Peyer's patch (tissue), 4 donors: ENCODE data around the gene MACO1. TPM values are rescaled to one million over a fixed set of nuclear protein-coding genes. Genes with fewer than 3 reads are reported as not detected.

Experiments
- DNase-seq, 3 donors: peaks; one replicate each; pipeline ENCODE4 v3.0.0-alpha.2; 2017 to 2019
- H3K27ac ChIP-seq, 4 donors: fragments of 200-600 bp; sonication (generic); one replicate each; pipeline ENCODE4 v1.5.1; 2016 to 2019
- H3K27me3 ChIP-seq, 2 donors: fragments of 200-600 bp; sonication (generic); one replicate each; pipeline ENCODE4 v1.5.1; 2019
- H3K36me3 ChIP-seq, 3 donors: fragments of 200-600 bp; sonication (generic); one replicate each; pipeline ENCODE4 v1.5.1; 2016 to 2019
- H3K4me1 ChIP-seq, 4 donors: fragments of 200-600 bp; sonication (generic); one replicate each; pipeline ENCODE4 v1.5.1; 2016 to 2019
- H3K4me3 ChIP-seq, 4 donors: fragments of 200-600 bp; sonication (generic); 1 replicate in 3 of 4; 2 replicates in 1 of 4; pipeline ENCODE4 v1.5.1; 2016 to 2019; ENCODE audit warnings: mild to moderate bottlenecking in 1 of 4
- H3K9me3 ChIP-seq, 4 donors: fragments of 200-600 bp; sonication (generic); one replicate each; pipeline ENCODE4 v1.5.1; 2016 to 2019; ENCODE audit warnings: mild to moderate bottlenecking in 1 of 4
- POLR2A ChIP-seq, 2 donors: fragments of 450-650 bp; IDR thresholded peaks; one replicate each; pipeline ENCODE4 v1.5.1; 2017; ENCODE audit warnings: antibody characterized with exemption in 2 of 2, mild to moderate bottlenecking in 2 of 2, moderate library complexity in 2 of 2
- total RNA-seq, 4 donors: library from RNA; depleted of rRNA; stranded (reverse); fragments of >200 nt; gene quantifications; one replicate each; pipeline ENCODE4 v1.1.0, GENCODE V29; 2016
- TF ChIP-seq, protein P1 (sequence below), 6 experiments: fragments of 450-650 bp in 4 of 6; fragments of 200-600 bp in 2 of 6; sonication (generic) in 1 of 6; IDR thresholded peaks; one replicate each; pipeline ENCODE4 v1.5.1; 2017 to 2019; ENCODE audit warnings: antibody characterized with exemption in 6 of 6, mild to moderate bottlenecking in 3 of 6, moderate library complexity in 1 of 6

The MACO1 gene
- total RNA-seq, 4 donors from 2014 or later = 17.7 to 25.6 (median 22.8) TPM

- Histone ChIP-seq H3K4me3 (no peak overlapping the region), H3K27me3 (no peaks in the 10 kb centered on the region), H3K36me3 (no peaks in the 10 kb centered on the region), H3K27ac (no peak overlapping the region), H3K4me1 (peaks cover 0 to 27% (median 7%) of the 10 kb centered on the region in 4 donors), H3K9me3 (no peaks in the 10 kb centered on the region)
- no peak for TF ChIP-seq POLR2A (IDR thresholded peaks at IDR 0.05)
- TF ChIP-seq, protein P1, sequence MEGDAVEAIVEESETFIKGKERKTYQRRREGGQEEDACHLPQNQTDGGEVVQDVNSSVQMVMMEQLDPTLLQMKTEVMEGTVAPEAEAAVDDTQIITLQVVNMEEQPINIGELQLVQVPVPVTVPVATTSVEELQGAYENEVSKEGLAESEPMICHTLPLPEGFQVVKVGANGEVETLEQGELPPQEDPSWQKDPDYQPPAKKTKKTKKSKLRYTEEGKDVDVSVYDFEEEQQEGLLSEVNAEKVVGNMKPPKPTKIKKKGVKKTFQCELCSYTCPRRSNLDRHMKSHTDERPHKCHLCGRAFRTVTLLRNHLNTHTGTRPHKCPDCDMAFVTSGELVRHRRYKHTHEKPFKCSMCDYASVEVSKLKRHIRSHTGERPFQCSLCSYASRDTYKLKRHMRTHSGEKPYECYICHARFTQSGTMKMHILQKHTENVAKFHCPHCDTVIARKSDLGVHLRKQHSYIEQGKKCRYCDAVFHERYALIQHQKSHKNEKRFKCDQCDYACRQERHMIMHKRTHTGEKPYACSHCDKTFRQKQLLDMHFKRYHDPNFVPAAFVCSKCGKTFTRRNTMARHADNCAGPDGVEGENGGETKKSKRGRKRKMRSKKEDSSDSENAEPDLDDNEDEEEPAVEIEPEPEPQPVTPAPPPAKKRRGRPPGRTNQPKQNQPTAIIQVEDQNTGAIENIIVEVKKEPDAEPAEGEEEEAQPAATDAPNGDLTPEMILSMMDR (IDR thresholded peaks at IDR 0.05) = no peak
- DNase-seq = no peak
Measured at GRCh38 chr1:25540750-25541342, 110.1 kb downstream of the MACO1 start.

GRCh38 chr1:25541425-25541824, 110.7 kb downstream of the MACO1 start:
- no peak overlapping the region for H3K4me3 ChIP-seq
- no peak for DNase-seq
- no peak for TF ChIP-seq POLR2A (IDR thresholded peaks at IDR 0.05)
- TF ChIP-seq, protein P1 (IDR thresholded peaks at IDR 0.05) = no peak
- no peak overlapping the region for H3K27ac ChIP-seq
- H3K9me3 ChIP-seq = no peaks in the 10 kb centered on the region
- peaks cover 0 to 28% (median 7%) of the 10 kb centered on the region in 4 donors for H3K4me1 ChIP-seq
- no peaks in the 10 kb centered on the region for H3K27me3 ChIP-seq
- no peaks in the 10 kb centered on the region for H3K36me3 ChIP-seq

- no peaks in the 10 kb centered on the region for H3K27me3 ChIP-seq
- H3K9me3 ChIP-seq = no peaks in the 10 kb centered on the region
- no peak for DNase-seq
- TF ChIP-seq, protein P1 (IDR thresholded peaks at IDR 0.05) = no peak
- no peak for TF ChIP-seq POLR2A (IDR thresholded peaks at IDR 0.05)
- H3K36me3 ChIP-seq = no peaks in the 10 kb centered on the region
- H3K27ac ChIP-seq = no peak overlapping the region
- H3K4me1 ChIP-seq = peaks cover 0 to 28% (median 7%) of the 10 kb centered on the region in 4 donors
- H3K4me3 ChIP-seq = no peak overlapping the region
Measured at GRCh38 chr1:25541889-25542658, 111.4 kb downstream of the MACO1 start.

DNA sequence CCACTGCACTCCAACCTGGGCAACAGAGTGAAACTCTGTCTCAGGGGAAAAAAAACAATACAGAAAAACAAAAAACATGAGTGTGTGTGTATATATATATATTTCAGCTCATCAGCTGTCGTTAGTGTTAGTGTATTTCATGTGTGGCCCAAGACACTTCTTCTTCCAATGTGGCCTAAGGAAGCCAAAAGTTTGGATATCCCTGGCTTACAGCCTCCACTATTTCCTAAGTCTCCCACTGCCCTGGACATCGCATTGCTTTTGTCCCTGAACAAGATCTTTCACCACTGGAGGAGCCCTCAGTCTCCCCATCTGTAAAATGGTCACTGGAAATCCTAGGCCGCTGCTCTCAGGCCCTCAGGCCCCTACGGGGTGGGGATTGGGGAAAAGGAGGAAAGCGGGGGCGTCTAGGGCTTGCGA, 112.3 kb downstream of the MACO1 start:
- H3K36me3 ChIP-seq = no peaks in the 10 kb centered on the region
- H3K9me3 ChIP-seq = no peaks in the 10 kb centered on the region
- peak overlapping the region in 3 of 4 donors; percentile 85 to 89 (median 85) for H3K27ac ChIP-seq
- DNase-seq = no peak
- TF ChIP-seq, protein P1 (IDR thresholded peaks at IDR 0.05) = no peak
- TF ChIP-seq POLR2A (IDR thresholded peaks at IDR 0.05) = no peak
- H3K27me3 ChIP-seq = no peaks in the 10 kb centered on the region
- H3K4me3 ChIP-seq = peak overlapping the region; percentile 87 to 93 (median 90)
- peaks cover 0 to 28% (median 8%) of the 10 kb centered on the region in 4 donors for H3K4me1 ChIP-seq

DNA sequence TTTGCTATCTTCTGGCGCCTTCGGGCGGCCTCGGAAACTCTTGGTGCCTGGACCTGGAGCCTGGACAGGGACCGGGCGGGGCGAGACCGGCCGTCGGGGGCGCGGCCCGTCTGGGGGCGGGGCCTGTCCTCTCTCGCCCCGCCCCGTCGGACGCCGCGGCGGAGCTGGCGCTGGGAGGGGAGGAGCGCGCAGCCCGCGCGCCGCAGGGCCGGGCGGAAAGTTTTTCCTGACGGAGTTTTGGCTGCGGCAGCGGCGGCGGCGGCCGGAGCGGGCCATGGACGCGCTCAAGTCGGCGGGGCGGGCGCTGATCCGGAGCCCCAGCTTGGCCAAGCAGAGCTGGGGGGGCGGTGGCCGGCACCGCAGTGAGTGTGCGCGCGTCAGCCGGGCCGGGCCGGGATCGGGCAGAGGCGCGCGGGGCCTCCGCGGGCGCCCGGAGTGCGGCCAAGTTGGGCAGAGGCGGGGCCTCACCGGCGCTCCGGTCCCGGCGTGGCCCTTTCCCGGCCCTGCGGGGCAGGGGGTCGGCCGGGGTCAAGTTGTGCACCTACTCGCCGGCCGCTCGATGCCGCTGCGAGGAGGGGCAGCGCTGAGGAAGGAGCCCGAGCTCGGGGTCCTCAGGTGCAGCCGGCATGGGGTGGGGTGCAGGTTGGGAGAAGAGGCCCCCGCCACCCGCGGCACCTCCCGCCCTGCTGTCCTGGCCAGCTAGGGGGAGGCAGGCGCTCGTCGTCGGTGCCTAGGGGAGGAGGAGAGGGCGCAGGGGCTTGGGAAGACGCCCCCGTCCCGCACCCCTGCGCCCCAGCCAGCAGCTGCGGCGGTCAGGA, 112.9 kb downstream of the MACO1 start, which contains the start of gene LDLRAP1:
TSS of gene LDLRAP1 (plus strand) at position 182 of the 818 bp plus-strand sequence. CDS start at position 275, 93 bp downstream.
- peak; percentile 61 to 89 (median 84) for DNase-seq
- H3K27ac ChIP-seq = peak within 1 kb of the TSS; percentile 82 to 89 (median 85)

More for the DNA sequence above, 112.9 kb downstream of the MACO1 start, which contains the start of gene LDLRAP1:
- H3K27me3 ChIP-seq = no peaks in the 10 kb centered on the region
- TF ChIP-seq POLR2A (IDR thresholded peaks at IDR 0.05) = peak; percentile 78 to 85
- TF ChIP-seq, protein P1 (IDR thresholded peaks at IDR 0.05) = peak in 1 of 6 experiments; percentile 5
- peaks cover 2 to 32% (median 11%) of the 10 kb centered on the region in 4 donors for H3K4me1 ChIP-seq
- H3K36me3 ChIP-seq = no peaks in the 10 kb centered on the region
- peak within 1 kb of the TSS; percentile 87 to 93 (median 90) for H3K4me3 ChIP-seq
- H3K9me3 ChIP-seq = no peaks in the 10 kb centered on the region
